ENCODE results near the gene ACTR6.

The ACTR6 gene

DNA sequence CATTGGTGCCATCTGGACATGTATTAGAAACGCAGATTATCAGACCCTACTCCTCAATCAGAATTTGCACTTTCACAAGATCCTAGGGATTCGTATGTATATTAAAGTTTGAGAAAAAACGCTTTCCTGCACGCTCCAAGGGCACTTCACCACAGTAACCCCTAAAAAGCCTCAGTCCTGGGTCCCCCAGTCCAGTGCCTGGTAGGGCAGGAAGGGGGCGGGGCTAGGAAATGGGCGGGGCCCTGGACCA, 65.9 kb downstream of the ACTR6 start:
- no peak for DNase-seq (ENCODE audit: low read depth, low spot score)

DNA sequence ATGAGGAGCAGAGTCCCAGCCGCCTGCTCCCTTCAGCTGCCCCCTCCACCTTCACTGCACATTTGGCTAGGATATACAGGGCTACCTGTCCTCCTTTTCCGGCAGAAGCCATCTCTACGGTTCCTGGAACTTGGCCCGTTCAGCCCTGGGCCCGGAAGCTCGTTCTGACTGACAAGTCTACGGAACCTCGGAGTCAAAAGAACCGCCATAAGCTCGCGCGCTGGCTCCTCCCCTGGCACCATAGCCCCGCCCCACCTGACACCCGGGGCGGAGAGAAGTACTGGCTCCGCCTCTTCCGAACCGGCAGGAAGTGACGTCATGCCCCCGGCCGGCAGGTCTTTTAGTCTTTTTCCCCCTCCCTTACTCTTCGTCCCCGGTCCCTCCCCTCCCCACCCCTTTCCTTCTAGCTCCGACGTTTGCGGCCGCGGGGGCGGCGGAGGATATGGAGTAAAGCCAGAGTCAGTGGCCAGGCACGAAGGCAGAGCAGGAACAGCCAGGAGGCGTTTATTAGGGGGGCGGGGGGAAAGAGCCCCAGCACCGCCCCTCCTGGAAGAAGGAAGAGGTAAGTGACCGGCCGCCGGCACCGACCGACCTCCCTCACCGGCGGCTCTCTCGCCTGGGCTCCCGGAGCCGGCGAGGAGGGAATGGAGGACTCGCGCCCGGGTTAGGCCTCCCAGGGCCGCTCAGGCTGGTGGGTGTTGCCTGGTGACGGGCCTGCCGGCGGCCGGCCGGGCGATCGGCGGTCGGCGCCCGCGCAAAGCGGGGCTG, 66.4 kb downstream of the ACTR6 start, which contains the start of the genes DEPDC4 and SCYL2:
Gene DEPDC4 (minus strand): TSS at position 245 of the 768 bp plus-strand sequence. CDS start 3 bp downstream, at position 242.
Gene SCYL2 (plus strand): TSS at position 343 of the 768 bp plus-strand sequence. CDS start 15,794 bp downstream, outside the sequence.
- DNase-seq (ENCODE audit: low read depth, low spot score) = peak; percentile 99

DNA sequence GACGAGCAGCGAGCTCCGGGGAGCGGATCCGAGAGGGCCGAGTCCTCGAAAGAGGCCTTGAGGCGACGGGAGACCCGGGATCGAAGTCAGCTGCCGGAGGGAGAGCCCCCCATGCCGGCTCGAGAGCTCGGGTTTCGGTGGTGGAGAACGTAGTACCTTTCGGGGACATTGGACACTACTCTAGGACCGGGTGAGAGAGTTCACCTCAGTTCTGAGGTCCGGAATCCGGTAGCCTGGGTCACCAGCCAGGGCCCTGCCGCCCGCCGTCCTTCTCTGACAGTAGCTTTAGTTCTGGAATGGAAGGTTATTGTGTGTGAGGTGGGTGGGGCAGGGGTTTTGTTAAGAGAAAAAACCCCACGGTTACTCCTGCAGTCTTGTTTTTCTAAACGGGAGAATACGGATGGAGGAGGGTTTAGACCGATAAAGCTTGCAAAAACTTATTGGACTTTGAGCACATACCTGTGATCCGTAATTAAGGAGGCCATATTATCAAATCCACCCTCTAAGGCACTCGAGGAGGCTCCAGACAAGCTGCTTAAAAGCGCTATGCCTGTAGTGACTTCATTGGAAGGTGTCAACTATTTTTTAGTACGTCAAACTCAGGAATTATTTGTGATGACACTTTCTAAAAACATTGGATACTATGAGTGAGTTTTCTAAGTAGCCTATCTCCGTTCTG, 67.1 kb downstream of the ACTR6 start:
- no peak for DNase-seq (ENCODE audit: low read depth, low spot score)

DNA sequence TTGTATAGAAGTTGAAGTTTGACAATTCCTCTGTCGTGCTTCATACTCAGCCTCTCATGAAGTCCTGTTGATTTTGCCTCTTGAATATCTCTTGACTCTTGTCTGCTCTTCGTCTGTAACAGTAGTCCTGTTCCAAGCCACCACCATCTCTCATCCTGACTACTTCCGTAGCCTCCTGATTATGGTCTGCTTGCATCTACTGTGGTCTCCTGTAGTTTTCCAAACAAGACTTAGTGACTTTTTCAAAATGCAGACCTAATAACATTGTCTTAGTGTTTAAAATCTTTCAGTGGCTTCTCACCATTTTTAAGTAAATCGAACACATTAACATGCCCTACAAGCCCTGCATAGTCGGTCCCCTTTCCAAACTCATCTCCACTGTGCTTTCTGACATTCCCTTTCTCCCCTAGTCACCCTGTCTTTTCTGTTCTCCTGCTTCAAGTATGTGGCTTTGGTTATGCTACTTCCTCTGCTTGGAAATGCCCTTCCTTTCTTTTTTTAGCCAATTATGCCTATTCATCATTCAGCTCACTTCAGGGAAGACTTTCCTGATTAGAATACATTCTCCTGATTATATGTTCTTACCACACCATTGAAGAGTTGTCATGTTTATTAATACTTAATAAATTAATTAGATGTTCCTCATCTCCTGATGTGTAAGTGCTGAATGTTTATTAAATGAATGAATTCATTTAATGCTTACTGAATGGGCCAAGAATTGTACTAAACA, 68.4 kb downstream of the ACTR6 start:
- DNase-seq (ENCODE audit: low read depth, low spot score) = peak; percentile 24

DNA sequence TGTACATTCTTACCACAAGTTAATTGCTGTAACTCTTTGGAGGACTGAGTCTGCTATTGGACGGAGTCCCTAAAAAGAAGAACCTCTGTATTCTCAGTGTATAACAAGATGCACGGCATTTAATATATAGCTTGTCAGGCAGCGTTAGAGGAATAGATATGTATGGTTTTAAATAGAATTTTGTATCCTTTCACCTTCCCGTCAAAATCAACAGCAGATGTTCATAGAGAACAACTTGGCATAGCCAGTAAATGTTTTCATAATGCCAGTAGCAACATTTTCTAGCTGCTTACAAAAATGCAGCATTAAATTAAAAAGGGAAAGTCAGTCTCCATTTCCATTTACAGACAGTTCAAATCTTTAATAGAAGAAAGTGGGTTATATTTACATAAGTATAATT, 73.2 kb downstream of the ACTR6 start:
- DNase-seq (ENCODE audit: low read depth, low spot score) = no peak
